Upper lobe of left lung (tissue), 4 donors: ENCODE results near the gene CRHR2.

ENCODE experiments used
- POLR2A ChIP-seq, 4 donors: fragments of 450-650 bp; IDR thresholded peaks; one replicate each; pipeline ENCODE4 v1.5.1; 2016 to 2017; ENCODE audit warnings: antibody characterized with exemption in 4 of 4, mild to moderate bottlenecking in 2 of 4
- TF ChIP-seq, protein P1 (sequence below), 6 experiments: fragments of 450-650 bp in 4 of 6; fragments of 200-600 bp in 2 of 6; sonication (generic) in 2 of 6; IDR thresholded peaks; one replicate each; pipeline ENCODE4 v1.5.1; 2016 to 2019; ENCODE audit warnings: antibody characterized with exemption in 6 of 6

DNA sequence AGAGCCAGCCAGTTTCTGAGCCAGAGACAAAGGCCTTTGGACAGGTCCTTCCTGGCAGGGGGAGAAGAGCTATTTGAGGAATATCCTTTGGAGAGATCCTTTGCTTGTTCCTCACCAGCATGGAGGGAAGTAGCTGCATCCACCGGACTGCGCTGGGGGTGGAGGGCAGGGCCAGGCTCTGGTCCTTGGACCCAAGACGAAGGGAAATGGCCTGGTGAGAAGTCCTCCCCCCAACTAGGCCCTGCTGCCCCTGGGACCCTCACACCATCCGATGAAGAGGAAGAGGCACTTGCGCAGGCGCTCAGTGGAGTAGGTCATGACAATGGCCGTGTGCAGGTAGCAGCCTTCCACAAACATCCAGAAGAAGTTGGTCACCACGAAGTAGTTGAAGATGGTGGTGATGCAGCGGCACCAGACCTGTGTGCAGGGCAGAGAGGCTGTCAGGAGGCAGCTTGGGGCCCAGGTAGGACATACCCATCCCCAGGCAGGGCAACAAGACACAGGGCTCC lies 19.8 kb downstream of the CRHR2 start:
- TF ChIP-seq, protein P1, sequence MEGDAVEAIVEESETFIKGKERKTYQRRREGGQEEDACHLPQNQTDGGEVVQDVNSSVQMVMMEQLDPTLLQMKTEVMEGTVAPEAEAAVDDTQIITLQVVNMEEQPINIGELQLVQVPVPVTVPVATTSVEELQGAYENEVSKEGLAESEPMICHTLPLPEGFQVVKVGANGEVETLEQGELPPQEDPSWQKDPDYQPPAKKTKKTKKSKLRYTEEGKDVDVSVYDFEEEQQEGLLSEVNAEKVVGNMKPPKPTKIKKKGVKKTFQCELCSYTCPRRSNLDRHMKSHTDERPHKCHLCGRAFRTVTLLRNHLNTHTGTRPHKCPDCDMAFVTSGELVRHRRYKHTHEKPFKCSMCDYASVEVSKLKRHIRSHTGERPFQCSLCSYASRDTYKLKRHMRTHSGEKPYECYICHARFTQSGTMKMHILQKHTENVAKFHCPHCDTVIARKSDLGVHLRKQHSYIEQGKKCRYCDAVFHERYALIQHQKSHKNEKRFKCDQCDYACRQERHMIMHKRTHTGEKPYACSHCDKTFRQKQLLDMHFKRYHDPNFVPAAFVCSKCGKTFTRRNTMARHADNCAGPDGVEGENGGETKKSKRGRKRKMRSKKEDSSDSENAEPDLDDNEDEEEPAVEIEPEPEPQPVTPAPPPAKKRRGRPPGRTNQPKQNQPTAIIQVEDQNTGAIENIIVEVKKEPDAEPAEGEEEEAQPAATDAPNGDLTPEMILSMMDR (IDR thresholded peaks at IDR 0.05) = no peak
- no peak for TF ChIP-seq POLR2A (IDR thresholded peaks at IDR 0.05)
